Activated T-cell treated with anti-CD3 and anti-CD28 coated beads for 4 hours (primary cell): ENCODE data around the gene OR5T2.
"Not testable (repeated sequence)": the region's sequence is repeated elsewhere in the genome, so short reads cannot be mapped to it uniquely, and the experiment has no call there.

Experiments used
- DNase-seq: peaks from one replicate; pipeline ENCODE4 v3.0.0-alpha.2; 2020

Gene OR5T2

GRCh38 chr11:56234155-56234554 lies at the start of gene OR5T2:
Gene OR5T2, minus strand, starts transcription at chr11:56234255. Its CDS starts 1,193 bp downstream, at chr11:56233062.
- DNase-seq: no peak

- DNase-seq: no peak
Observed at GRCh38 chr11:56273854-56274253, 39.8 kb upstream of the OR5T2 start, which contains the start of gene OR5T1. Gene OR5T1, plus strand, starts transcription at chr11:56274154. Its CDS starts 1,485 bp downstream, at chr11:56275639.

GRCh38 chr11:56271092-56271491 lies 37.0 kb upstream of the OR5T2 start:
- DNase-seq: no peak

GRCh38 chr11:56251954-56252353 lies 17.9 kb upstream of the OR5T2 start, which contains the start of gene OR5T3:
Gene OR5T3, plus strand, starts transcription at chr11:56252254. Its CDS starts 0 bp downstream, at chr11:56252254.
- DNase-seq: no peak

DNA sequence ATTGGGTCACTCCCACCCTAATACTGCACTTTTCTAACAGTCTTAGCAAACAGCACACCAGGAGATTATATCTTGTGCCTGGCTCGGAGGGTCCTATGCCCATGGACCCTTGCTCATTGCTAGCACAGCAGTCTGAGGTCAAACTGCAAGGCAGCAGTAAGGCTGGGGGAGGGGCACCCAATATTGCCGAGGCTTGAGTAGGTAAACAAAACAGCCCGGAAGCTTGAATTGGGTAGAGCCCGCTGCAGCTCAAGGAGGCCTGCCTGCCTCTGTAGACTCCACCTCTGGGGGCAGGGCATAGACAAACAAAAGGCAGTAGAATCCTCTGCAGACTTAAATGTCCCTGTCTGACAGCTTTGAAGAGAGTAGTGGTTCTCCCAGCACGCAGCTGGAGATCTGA lies 14.3 kb downstream of the OR5T2 start:
- not testable (repeated sequence) for DNase-seq

DNA sequence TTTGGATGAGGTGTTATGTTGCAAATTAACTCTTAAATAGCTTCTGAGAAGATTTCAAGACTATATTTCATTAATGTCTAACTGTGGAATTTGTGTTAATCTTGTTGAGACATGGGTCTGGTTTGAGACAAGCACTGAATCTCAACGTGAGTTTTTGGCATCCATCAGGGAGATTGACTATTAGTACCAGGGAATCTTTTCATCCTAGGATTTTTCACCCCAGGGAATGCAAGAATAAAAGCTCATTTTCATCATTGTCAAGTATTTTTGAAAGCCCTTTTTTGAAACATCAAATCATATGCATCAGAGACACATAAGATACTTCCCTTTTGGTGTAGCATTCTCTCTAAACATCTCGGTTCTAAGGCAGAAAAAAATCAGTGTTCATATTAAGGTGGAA lies 19.5 kb downstream of the OR5T2 start:
- DNase-seq: no peak

DNA sequence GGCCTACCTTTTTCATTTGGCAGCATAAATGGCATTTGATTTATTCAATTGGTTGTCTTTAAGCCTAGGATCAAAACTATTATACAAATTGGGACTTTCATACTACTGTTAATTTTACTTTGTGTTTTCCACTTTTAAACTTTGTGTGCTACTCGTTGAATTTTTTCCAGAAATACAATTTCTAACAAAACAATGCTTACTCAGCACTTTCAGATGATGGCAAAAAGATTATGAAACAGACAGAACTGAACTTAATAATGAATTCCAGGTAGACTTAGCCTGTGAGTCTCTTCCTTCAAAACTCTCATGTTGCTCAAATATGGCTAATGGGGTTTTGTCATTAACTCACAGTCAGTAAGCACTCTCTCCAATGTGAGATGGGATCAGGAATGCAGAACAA lies 26.3 kb downstream of the OR5T2 start:
- no peak for DNase-seq

DNA sequence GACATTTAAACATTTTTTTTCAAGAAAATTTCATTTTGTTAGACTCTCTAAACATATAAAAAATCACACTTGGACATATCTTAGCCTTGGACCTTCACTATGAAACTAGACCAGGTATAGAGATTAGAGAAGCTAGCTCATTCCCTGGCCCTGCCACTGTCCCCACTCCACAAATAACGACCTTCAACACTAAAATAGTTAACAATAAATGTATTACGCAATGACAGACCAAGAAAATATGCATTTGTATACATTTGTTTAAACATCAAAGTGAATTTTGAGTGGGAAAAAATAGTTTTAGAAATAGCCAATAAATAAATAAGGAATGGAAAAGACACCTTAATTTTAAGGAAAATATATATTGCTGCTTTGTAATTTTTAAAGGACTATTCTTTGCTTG lies 36.7 kb downstream of the OR5T2 start:
- DNase-seq: no peak

DNA sequence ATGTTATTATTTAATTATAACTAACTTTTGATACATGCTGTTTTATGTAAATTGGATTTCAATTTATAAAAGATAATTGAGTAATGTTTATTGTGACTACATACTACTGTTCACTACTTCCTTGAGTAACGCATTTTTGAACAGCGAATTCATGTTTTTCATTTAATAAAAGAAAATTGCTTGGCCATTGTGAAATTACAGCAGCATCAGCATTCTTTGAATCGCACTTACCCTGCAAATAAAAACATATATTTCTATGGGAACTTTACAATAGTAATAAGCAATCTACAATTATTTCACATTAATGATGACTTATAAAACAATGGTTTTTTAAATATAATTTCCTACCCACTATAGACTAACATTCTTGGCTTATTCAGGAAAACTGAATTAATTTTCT lies 37.4 kb downstream of the OR5T2 start:
- DNase-seq: no peak

DNA sequence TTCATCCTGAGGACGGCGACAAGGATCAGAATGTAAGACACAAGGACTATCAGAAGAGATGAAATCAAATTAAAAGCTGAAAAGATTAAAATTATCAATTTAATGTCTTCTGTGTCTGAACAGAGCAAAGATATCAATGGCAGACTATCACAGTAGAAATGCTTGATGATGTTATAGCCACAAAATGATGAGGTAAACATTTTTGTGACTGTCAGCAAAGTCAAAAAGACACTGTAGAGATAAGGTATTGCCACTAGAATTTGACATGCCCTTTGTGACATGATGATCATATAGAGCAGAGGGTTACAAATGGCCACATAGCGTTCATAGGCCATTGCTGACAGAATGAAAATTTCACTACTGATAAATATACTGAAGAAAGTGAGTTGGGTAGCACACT lies 45.5 kb downstream of the OR5T2 start:
- DNase-seq: no peak

DNA sequence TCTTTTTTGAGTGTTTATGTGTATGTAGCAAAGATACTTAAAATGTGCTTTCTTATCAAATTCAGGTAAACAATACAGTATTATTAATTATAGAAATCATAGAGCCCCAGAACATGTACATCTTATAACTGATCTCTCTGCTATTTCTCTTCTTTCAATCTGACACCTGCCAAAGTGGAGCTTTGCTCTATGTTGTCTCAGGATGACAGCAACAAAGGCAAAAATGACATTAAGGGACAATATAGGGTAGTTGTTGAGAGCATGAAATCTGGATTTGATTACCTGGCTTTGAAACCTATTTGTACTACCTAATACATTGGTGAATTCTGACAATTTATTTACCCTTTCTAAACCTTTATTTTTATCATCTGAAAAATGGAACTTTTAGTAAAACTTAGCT lies 50.6 kb downstream of the OR5T2 start:
- DNase-seq: no peak
